Mesodermal cell (in vitro differentiated cells): ENCODE data around the gene LUZP1.
A peak's percentile ranks its signal among the peaks of the same experiment; 100 is the strongest.

Source experiments
- H3K27ac ChIP-seq: 2 replicates; pipeline ENCODE4 v1.7.0; 2013; ENCODE audit warnings: mild to moderate bottlenecking, low read depth, low read length, moderate library complexity; ENCODE audit not compliant: severe bottlenecking
- H3K36me3 ChIP-seq: 2 replicates; pipeline ENCODE4 v1.7.1; 2013; ENCODE audit warnings: mild to moderate bottlenecking, low read length, moderate library complexity; ENCODE audit not compliant: control insufficient read depth, insufficient read depth
- H3K4me1 ChIP-seq: one replicate; pipeline ENCODE4 v1.7.1; 2013; ENCODE audit warnings: mild to moderate bottlenecking, low read length; ENCODE audit not compliant: insufficient read depth, control insufficient read depth, poor library complexity, severe bottlenecking
- H3K4me3 ChIP-seq: 2 replicates; pipeline ENCODE4 v1.7.0; 2013; ENCODE audit warnings: low read length, control low read depth, mild to moderate bottlenecking; ENCODE audit not compliant: insufficient read depth, poor library complexity, severe bottlenecking; ENCODE audit errors: extremely low read depth
- H3K9me3 ChIP-seq: 2 replicates; pipeline ENCODE4 v1.7.1; 2013; ENCODE audit warnings: mild to moderate bottlenecking, low read length, moderate library complexity; ENCODE audit not compliant: control insufficient read depth
- WGBS, 2 experiments: methylation state at CpG; one replicate each; pipeline ENCODE4 v1.1.5; 2013; ENCODE audit warnings: missing lambda C conversion rate in 2 of 2; ENCODE audit not compliant: insufficient coverage in 2 of 2; 5-methylcytosine and 5-hydroxymethylcytosine counted together

Gene LUZP1

GRCh38 chr1:23116216-23116836, 52.3 kb downstream of the LUZP1 start:
- WGBS, 2 experiments, result 89 to 92% methylated on average over 5 to 6 of the region's 6 CpGs
- no peak overlapping the region for H3K27ac ChIP-seq
- H3K4me3 ChIP-seq, result no peak overlapping the region

GRCh38 chr1:23114424-23115079, 54.1 kb downstream of the LUZP1 start:
- WGBS, 2 experiments, result 85 to 87% methylated on average over 3 to 4 of the region's 6 CpGs
- H3K27ac ChIP-seq, result peak overlapping the region; percentile 45
- H3K4me1 ChIP-seq, result peaks cover 48% of the 10 kb centered on the region
- no peak overlapping the region for H3K4me3 ChIP-seq
- H3K36me3 ChIP-seq, result peaks cover 7% of the 10 kb centered on the region
- H3K9me3 ChIP-seq, result no peaks in the 10 kb centered on the region

More at GRCh38 chr1:23116216-23116836, 52.3 kb downstream of the LUZP1 start:
- no peaks in the 10 kb centered on the region for H3K36me3 ChIP-seq
- H3K4me1 ChIP-seq, result peaks cover 48% of the 10 kb centered on the region
- H3K9me3 ChIP-seq, result no peaks in the 10 kb centered on the region

DNA sequence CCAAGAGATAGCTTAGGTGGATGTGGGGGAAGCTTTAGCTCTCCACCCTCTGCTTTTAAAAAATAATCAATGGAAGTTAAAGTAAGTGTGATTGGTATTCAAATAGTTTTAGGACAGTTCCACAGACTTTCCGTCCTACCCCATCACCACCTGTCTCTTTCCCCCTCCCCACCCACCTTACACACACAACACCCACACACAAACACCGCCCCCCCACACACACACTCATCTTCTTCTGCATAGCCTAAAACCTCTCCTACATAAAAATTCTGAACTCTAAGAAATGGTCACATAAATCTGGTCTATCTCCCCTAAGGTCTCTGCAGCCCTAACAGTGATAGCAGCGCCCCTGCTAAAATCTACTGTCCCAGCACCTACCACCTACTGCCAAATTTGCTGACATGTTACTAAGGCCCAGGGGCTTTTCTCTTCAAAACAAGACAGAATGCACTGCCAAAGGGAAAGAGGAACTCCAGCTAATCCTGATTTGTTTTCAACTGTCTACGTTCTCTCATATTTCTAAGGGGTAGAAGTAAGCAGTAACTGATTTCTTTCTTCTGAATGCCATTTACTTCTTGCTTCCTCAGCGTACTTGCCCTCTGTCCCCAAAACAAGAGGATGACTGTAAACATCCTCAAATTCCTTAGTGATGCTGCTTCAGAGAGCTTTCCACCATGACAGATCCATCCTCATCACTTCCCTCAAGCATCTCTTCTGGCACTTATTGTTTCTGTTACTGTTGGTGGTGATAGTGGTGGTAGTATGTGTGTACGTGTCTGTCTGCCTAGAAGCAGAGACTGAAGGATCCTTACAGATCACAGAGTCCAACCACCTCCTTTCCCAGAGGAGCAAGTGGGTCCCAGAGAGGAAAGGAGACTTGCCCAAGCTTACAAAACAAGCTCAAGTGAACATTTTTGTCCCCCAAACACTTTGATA, 56.8 kb downstream of the LUZP1 start:
- WGBS, 2 experiments, result 88 to 96% methylated on average over 4 of the region's 6 CpGs
- peak overlapping the region; percentile 30 for H3K27ac ChIP-seq

GRCh38 chr1:23110391-23110790, 58.3 kb downstream of the LUZP1 start:
- peaks cover 48% of the 10 kb centered on the region for H3K36me3 ChIP-seq
- H3K9me3 ChIP-seq, result no peaks in the 10 kb centered on the region
- H3K27ac ChIP-seq, result no peak overlapping the region
- H3K4me3 ChIP-seq, result no peak overlapping the region
- H3K4me1 ChIP-seq, result peaks cover 50% of the 10 kb centered on the region
- no CpG with 5 or more reads among the region's 5 CpGs for WGBS, 2 experiments

More for the DNA sequence above, 56.8 kb downstream of the LUZP1 start:
- H3K4me3 ChIP-seq, result no peak overlapping the region
- H3K36me3 ChIP-seq, result peaks cover 34% of the 10 kb centered on the region
- no peaks in the 10 kb centered on the region for H3K9me3 ChIP-seq
- H3K4me1 ChIP-seq, result peaks cover 54% of the 10 kb centered on the region

DNA sequence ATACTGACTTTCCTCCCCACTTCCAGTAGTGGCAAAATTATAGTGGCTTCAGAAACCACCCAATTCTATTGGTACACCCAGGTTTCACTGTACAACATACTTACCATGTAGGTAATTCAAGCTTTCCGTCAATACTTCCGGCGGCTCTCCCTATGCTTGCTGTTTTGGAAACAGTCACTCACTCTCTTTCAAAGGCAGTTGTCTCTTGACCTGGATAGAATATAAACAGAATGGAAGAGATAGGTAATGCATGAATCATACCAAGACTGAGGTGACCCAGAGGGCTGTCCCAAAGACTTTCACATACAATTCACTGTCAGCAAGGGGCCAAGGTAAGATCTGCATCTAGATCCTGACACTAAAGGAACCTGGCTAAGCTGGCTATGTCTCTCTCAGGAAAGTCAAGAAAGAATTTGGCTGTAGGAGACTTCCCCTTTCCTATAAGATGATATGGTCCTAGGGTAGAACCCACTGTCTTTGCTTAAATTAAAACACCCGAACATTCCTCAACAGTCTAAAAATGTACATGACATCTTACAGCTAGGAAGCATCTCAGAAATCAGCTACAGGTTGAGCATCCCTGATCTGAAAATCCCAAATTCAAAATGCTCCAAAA, 59.6 kb downstream of the LUZP1 start:
- 95% methylated on average over 4 of the region's 4 CpGs; no CpG with 5 or more reads in 1 of the 2 experiments for WGBS, 2 experiments
- H3K36me3 ChIP-seq, result peaks cover 61% of the 10 kb centered on the region

DNA sequence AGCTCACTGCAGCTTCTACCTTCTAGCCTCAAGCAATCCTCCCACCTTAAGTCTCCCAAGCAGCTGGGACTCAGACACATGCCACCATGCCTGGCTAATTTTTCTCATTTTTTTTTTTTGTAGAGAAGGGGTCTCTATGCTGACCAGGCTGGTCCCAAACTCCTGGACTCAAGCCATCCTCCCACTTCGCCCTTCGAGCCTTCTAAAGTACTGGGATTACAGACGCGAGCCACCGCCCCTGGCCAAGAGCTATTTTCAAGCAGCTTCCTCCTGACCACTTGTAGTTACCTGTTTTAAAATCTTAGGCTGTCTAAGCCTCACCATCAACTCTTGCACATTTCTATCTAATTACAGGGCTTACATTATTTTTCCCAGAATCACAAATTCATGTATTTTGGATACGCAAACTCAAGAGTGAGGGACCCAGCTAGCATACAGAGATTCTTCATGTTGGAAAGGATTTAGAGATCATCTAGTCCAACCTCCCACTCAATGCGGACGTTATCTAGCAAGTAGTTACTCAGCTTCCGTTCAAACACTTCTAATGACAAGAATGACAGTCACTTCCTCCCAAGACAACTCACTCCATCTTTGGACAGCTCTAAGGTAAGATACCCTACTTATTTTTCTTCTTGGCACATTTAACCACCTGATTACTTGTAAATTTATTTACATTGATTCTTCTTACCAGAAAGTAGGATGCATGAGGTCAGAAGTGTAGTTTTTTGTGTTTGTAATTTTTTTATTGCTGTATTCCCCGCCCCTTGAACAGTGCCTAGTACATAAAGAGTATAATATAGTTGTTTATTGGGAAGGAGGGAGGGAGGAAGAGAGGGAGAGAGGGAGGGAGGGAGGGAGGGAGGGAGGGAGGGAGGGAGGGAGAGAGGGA, 65.4 kb downstream of the LUZP1 start:
- 75 to 80% methylated on average over 8 to 9 of the region's 10 CpGs for WGBS, 2 experiments
- Histone ChIP-seq H3K27ac (peak overlapping the region; percentile 67), H3K4me3 (no peak overlapping the region), H3K36me3 (peaks cover 46% of the 10 kb centered on the region), H3K9me3 (no peaks in the 10 kb centered on the region), H3K4me1 (peaks cover 39% of the 10 kb centered on the region)

More for the DNA sequence above, 59.6 kb downstream of the LUZP1 start:
- Histone ChIP-seq H3K4me1 (peaks cover 37% of the 10 kb centered on the region), H3K9me3 (no peaks in the 10 kb centered on the region), H3K4me3 (no peak overlapping the region), H3K27ac (no peak overlapping the region)

DNA sequence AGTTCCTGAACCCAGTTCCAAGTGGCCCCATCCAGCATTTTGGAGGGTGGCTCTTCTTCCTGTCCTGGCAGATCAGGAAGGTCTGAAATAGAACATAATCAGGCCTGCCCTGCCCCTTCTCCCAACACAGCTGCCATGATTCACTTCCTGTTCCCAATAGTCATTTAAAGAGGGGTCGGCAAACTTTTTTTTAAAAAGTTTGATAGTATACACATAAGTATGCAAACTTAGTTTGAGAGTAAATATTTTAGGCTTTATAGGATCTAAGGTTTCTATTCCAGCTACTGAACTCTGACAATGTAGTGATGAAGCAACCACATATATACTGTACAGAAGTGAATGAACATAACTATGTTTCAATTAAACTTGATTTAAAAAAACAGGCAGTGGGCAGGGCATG, 66.4 kb downstream of the LUZP1 start:
- peaks cover 46% of the 10 kb centered on the region for H3K36me3 ChIP-seq
- peak overlapping the region; percentile 68 for H3K27ac ChIP-seq
- no peak overlapping the region for H3K4me3 ChIP-seq
- H3K4me1 ChIP-seq, result peaks cover 39% of the 10 kb centered on the region
- no peaks in the 10 kb centered on the region for H3K9me3 ChIP-seq
- no CpG with 5 or more reads among the region's 1 CpG for WGBS, 2 experiments

DNA sequence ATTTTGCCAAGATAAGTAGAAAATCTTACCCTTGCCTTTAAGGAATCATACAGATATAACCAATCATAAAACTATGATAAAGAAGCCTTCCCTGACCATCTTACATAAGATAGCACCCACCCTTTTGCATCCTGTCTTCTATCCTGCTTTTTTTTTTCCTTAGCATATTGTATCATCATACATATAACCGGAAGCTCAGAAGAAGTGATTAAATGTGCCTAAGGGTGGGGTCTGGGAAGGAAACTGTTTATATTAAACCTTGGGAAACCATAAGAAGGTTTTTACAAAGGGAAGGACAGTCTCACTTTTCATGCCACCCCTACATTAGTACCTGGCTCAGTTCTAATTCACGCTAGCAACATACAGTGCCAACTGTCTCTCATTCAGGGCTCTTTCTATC, 66.8 kb downstream of the LUZP1 start:
- Histone ChIP-seq H3K4me3 (no peak overlapping the region), H3K9me3 (no peaks in the 10 kb centered on the region), H3K36me3 (peaks cover 46% of the 10 kb centered on the region), H3K27ac (peak overlapping the region; percentile 68), H3K4me1 (peaks cover 39% of the 10 kb centered on the region)
- WGBS, 2 experiments, result 100% methylated on average over 1 of the region's 2 CpGs; no CpG with 5 or more reads in 1 of the 2 experiments

DNA sequence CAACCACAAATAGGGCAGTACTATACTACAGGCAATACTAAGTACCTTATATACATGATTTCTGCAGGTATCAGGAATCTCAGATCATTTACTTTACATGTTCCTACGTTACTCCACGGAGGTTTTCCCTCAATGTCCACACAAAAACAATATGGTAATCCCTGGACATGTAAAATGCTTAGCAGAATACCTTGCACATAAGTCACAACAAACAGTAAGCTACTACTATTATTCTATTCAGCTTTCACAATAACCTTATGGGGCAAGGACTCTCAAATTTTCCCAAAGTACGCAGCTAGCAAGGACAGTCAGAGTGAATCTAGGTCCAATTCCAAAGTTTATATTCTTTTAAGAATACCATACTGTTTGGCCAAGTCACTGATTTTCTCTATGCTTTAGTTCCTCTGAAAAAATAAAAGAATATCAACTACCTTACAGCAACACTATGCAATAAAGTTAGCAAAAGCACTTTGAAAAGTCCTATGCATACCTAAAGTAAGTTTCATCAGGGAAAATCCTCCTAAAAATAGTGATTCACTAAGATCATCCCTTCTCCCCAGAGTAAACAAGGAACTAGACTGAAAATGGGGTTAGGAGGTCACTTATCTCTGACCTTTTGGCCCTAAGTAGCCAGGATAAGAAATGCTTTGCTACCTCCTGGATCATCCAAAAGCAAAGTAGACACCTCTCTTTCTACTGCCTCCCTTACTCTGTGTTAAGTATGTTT, 67.4 kb downstream of the LUZP1 start:
- no peak overlapping the region for H3K4me3 ChIP-seq
- peak overlapping the region; percentile 72 for H3K27ac ChIP-seq
- H3K36me3 ChIP-seq, result peaks cover 47% of the 10 kb centered on the region
- H3K9me3 ChIP-seq, result no peaks in the 10 kb centered on the region
- peaks cover 39% of the 10 kb centered on the region for H3K4me1 ChIP-seq
- 84 to 88% methylated on average over 3 of the region's 3 CpGs for WGBS, 2 experiments
